ENCODE measurements around the gene CHFR. TPM values are rescaled to one million over a fixed set of nuclear protein-coding genes. Genes with fewer than 3 reads are reported as not detected.

The CHFR gene
- total and polyA plus RNA-seq, 2 of the 4 experiments (the other 2 are of a cell fraction) = 13.4 to 35.3 TPM

DNA sequence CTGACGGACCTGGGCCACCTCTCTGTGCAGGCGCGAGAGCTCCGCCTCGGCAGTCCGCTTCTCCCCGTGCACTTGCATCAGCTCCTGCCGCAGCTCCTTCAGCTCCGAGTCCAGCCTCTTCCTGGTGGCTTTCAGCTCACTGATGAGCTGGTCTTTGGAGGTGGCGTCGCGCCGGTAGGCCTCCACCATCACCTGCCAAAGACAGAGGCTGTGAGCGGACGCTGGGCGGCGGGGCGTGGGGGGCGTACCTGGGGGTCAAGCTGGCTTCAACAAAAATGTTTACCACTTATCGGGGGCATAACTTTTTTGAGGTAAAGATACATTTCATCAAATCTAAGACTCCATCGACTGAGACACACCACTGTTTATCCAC, 98.3 kb downstream of the CHFR start:
- H3K18ac ChIP-seq (ENCODE audit: low read depth, low read length) = no peak overlapping the region
- H3K56ac ChIP-seq (ENCODE audit: extremely low read depth, insufficient read depth, low read length) = no peak overlapping the region
- no peak overlapping the region for H3K14ac ChIP-seq (replicated peaks; ENCODE audit: low read depth, low read length)
- H4K91ac ChIP-seq (ENCODE audit: insufficient read depth, low read depth, low read length) = no peak overlapping the region
- DNase-seq (no peak), ATAC-seq (ENCODE audit: low read depth) (no peak)
- H3K27me3 ChIP-seq (ENCODE audit: control insufficient read depth, insufficient read depth, low read length) = no peaks in the 10 kb centered on the region
- dilution Hi-C loops (cut with HindIII; ENCODE audit: low sequenced_read_pairs, unreplicated experiment) = no loop called here
- H2AK5ac ChIP-seq (ENCODE audit: low read depth, low read length) = no peak overlapping the region
- no peak overlapping the region for H4K8ac ChIP-seq (ENCODE audit: low read depth in 2 of 2, low read length in 2 of 2)
- H2AK9ac ChIP-seq (replicated peaks; ENCODE audit: low read depth, low read length, poor library complexity) = no peak overlapping the region
- H2BK5ac ChIP-seq (ENCODE audit: low read depth, low read length, poor library complexity, severe bottlenecking) = no peak overlapping the region
- TF ChIP-seq MAZ (IDR thresholded peaks at IDR 0.05; ENCODE audit: borderline replicate concordance, low read depth, low read length) (no peak), RCOR1 (IDR thresholded peaks at IDR 0.05; ENCODE audit: insufficient replicate concordance, low read length) (no peak), CHD1 (IDR thresholded peaks at IDR 0.05; ENCODE audit: low read depth, low read length) (no peak), POLR2A (IDR thresholded peaks at IDR 0.05; ENCODE audit: low read depth, low read length) (no peak), BHLHE40 (IDR thresholded peaks at IDR 0.05; ENCODE audit: low read depth, low read length) (no peak), SMC3 (IDR thresholded peaks at IDR 0.05; ENCODE audit: low read depth, low read length) (no peak), MXI1 (IDR thresholded peaks at IDR 0.05; ENCODE audit: borderline replicate concordance, low read depth, low read length) (no peak), MAFK (IDR thresholded peaks at IDR 0.05; ENCODE audit: low read depth, low read length) (no peak), RFX5 (IDR thresholded peaks at IDR 0.05; ENCODE audit: low read depth, low read length) (no peak), FOS (IDR thresholded peaks at IDR 0.05; ENCODE audit: low read depth, low read length) (no peak), CEBPB (IDR thresholded peaks at IDR 0.05; ENCODE audit: low read depth, low read length) (no peak), NFE2L2 (IDR thresholded peaks at IDR 0.05; ENCODE audit: low read depth, low read length) (no peak), RAD21 (IDR thresholded peaks at IDR 0.05; ENCODE audit: low read length) (no peak)
- TF ChIP-seq, protein P1, sequence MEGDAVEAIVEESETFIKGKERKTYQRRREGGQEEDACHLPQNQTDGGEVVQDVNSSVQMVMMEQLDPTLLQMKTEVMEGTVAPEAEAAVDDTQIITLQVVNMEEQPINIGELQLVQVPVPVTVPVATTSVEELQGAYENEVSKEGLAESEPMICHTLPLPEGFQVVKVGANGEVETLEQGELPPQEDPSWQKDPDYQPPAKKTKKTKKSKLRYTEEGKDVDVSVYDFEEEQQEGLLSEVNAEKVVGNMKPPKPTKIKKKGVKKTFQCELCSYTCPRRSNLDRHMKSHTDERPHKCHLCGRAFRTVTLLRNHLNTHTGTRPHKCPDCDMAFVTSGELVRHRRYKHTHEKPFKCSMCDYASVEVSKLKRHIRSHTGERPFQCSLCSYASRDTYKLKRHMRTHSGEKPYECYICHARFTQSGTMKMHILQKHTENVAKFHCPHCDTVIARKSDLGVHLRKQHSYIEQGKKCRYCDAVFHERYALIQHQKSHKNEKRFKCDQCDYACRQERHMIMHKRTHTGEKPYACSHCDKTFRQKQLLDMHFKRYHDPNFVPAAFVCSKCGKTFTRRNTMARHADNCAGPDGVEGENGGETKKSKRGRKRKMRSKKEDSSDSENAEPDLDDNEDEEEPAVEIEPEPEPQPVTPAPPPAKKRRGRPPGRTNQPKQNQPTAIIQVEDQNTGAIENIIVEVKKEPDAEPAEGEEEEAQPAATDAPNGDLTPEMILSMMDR (conservative IDR thresholded peaks at IDR 0.05; ENCODE audit: low read depth, low read length) = no peak
- TF ChIP-seq, protein P2, sequence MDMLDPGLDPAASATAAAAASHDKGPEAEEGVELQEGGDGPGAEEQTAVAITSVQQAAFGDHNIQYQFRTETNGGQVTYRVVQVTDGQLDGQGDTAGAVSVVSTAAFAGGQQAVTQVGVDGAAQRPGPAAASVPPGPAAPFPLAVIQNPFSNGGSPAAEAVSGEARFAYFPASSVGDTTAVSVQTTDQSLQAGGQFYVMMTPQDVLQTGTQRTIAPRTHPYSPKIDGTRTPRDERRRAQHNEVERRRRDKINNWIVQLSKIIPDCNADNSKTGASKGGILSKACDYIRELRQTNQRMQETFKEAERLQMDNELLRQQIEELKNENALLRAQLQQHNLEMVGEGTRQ (IDR thresholded peaks at IDR 0.05; ENCODE audit: low read depth, low read length) = no peak
- TF ChIP-seq, protein P3, sequence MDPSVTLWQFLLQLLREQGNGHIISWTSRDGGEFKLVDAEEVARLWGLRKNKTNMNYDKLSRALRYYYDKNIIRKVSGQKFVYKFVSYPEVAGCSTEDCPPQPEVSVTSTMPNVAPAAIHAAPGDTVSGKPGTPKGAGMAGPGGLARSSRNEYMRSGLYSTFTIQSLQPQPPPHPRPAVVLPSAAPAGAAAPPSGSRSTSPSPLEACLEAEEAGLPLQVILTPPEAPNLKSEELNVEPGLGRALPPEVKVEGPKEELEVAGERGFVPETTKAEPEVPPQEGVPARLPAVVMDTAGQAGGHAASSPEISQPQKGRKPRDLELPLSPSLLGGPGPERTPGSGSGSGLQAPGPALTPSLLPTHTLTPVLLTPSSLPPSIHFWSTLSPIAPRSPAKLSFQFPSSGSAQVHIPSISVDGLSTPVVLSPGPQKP (IDR thresholded peaks at IDR 0.05; ENCODE audit: borderline replicate concordance, low read depth, low read length) = no peak
- POLR2A ChIA-PET (ENCODE audit: unreplicated experiment) = no interaction called here
- peaks cover 9 to 43% of the 10 kb centered on the region in 2 experiments; a peak in 3 of 4 replicates for H3K79me1 ChIP-seq (ENCODE audit: low read depth in 1 of 2, low read length in 2 of 2)
- no peak overlapping the region for H3K4ac ChIP-seq (ENCODE audit: low read depth, low read length)
- in situ Hi-C loops (cut with MboI; ENCODE audit: low sequenced_read_pairs) = no loop called here
- H3K27ac ChIP-seq (ENCODE audit: insufficient read depth, low read length) = no peak overlapping the region
- H3K9me3 ChIP-seq (ENCODE audit: control insufficient read depth, insufficient read depth, low read length) = no peaks in the 10 kb centered on the region
- no peak overlapping the region for H4K5ac ChIP-seq (ENCODE audit: low read depth, low read length)
- H2BK15ac ChIP-seq (ENCODE audit: low read depth, low read length) = no peak overlapping the region
- WGBS, 2 experiments (ENCODE audit: extremely low coverage in 2 of 2, insufficient read length in 1 of 2) = 97% methylated on average over 12 of the region's 21 CpGs; no CpG with 5 or more reads in 1 of the 2 experiments
- peaks cover 67% of the 10 kb centered on the region for H4K20me1 ChIP-seq (ENCODE audit: insufficient read depth, low read length)
- intact Hi-C loops (cut with micrococcal nuclease) = no loop called here
- peaks cover 73% of the 10 kb centered on the region for H3K36me3 ChIP-seq (ENCODE audit: control insufficient read depth, insufficient read depth, low read length)
- no peak overlapping the region for H2AFZ ChIP-seq (replicated peaks; ENCODE audit: low read length, poor library complexity)
- no peak overlapping the region for H3K4me3 ChIP-seq (ENCODE audit: insufficient read depth, low read depth, low read length)
- H3K9me1 ChIP-seq (ENCODE audit: insufficient read depth, low read length) = peaks cover 5% of the 10 kb centered on the region
- H3K4me2 ChIP-seq (ENCODE audit: low read depth, low read length) = no peak overlapping the region
- no peak overlapping the region for H3K9ac ChIP-seq (ENCODE audit: low read depth, low read length)
- no peak overlapping the region for H2BK20ac ChIP-seq (ENCODE audit: low read depth, low read length)
- no peak overlapping the region for H2BK120ac ChIP-seq (ENCODE audit: low read depth, low read length)
- H3K23ac ChIP-seq (ENCODE audit: low read depth, low read length) = no peak overlapping the region
- CTCF ChIA-PET = no interaction called here
- no TSS peak for BruUV-seq (replicated peaks)
- H3K4me1 ChIP-seq (ENCODE audit: control insufficient read depth, insufficient read depth, low read length) = no peaks in the 10 kb centered on the region
